Superior temporal gyrus (tissue), 1 donor: ENCODE measurements around the gene IFNL2.
"Not testable (repeated sequence)": the region's sequence is repeated elsewhere in the genome, so short reads cannot be mapped to it uniquely, and the experiment has no call there.

Experiments used
- DNase-seq: peaks from one replicate; pipeline ENCODE4 v3.0.0-alpha.2; 2016; ENCODE audit errors: extremely low spot score

Gene IFNL2

DNA sequence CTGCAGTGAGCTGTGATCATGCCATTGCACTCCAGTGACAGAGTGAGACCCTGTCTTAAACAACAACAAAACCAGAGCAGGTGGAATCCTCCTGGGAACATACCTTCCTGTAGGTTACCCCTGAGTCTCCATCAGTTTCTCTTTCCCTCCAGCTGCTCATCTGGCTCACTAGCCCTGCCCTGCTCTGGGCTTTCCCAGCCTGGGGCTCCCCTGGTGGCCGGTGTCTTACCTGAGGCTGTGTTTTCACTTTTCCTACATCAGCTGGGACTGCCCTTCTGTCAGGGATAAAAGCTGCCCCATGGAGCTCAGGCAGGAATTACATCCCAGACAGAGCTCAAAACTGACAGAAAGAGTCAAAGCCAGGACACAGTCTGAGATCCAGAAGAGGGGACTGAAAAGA is at the start of gene IFNL2:
Gene IFNL2 (plus strand): TSS at position 312 of the 400 bp plus-strand sequence. CDS start 173 bp downstream, outside the sequence.
- not testable (repeated sequence) for DNase-seq

DNA sequence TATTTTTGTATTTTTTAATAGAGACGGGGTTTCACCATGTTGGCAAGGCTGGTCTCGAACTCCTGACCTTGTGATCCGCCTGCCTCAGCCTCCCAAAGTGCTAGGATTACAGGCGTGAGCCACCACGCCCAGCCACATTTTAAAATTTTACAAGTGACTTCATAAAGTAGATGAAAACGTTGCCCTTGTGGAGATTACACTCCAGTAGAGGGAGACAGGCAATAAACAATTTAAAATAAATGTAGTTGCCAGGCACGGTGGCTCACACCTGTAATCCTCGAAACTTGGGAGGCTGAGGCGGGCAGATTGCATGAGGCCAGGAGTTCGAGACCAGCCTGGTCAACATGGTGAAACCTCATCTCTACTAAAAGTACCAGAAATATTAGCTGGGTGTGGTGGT is 49.1 kb upstream of the IFNL2 start:
- DNase-seq: not testable (repeated sequence)

DNA sequence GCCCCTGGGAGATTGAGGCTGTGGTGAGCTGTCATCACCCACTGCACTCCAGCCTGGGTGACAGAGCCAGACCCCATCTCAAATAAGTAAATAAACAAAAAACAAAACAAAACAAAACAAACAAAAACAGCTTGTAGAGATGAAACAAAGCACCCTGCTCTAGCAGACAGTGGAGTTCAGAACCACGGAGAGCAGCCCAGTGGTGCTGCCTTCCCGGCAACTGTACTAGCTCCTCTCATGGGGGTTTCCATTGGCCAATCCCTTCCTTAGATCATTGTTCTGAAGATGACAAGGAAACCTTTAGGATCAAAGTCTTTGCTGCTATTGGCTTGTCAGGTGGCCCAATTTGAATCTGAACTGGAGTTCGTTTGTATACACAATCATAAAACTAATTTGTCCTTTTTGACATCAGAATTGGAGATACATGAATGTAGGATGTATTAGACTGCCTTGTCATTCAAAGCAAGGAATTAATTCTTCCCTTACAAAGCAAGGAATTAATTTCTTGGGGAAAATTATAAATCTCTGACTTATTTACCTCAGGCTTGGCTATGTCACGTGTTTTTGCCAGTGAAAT is 44.4 kb upstream of the IFNL2 start:
- no peak for DNase-seq

DNA sequence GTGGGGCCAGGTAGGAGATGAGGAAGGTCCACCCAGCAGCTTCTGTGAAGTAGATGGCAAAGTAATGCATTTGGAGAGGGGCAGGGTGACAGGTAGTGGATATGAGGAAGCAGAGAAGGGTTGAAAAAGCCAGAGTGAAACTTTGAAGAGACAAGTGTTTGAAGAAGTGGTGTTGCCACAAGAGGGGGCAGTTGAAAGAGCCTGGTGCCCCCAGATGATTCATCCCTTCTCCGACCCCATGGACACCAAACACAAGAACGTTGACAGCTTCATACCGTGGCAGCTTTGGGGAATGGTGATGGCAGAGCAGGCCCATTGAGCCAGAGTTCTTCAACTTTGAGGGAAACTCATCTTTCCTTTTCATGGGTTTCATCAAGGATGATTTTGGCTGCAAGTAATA is 43.3 kb upstream of the IFNL2 start:
- DNase-seq: no peak

DNA sequence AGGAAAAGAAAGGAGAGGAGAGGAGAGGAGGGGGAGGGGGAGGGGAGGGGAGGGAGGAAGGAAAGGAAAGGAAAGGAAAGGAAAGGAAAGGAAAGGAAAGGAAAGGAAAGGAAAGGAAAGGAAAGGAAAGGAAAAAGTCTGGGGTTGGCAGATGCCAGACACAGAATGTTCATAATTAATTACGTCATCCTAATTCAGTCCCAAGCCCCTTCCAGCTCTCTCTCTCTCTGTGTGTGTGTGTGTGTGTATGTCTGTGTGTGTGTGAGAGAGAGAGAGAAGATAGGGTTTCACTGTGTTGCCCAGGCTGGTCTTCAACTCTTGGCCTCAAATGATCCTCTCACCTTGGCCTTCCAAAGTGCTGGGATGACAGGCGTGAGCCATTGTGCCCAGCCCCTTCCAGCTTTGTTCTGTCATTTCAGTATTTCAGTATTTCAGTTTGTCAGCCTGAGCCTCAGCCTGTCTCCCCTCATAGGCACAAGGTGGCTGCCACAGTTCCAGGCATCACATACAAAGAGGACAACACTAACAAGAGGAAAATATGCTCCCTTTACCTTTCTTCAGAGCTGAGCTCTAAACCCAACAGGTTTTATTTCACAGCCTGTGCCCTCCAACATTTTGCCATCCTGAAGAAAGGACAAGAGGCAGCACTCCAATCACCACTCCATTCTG is 38.0 kb upstream of the IFNL2 start:
- no peak for DNase-seq

DNA sequence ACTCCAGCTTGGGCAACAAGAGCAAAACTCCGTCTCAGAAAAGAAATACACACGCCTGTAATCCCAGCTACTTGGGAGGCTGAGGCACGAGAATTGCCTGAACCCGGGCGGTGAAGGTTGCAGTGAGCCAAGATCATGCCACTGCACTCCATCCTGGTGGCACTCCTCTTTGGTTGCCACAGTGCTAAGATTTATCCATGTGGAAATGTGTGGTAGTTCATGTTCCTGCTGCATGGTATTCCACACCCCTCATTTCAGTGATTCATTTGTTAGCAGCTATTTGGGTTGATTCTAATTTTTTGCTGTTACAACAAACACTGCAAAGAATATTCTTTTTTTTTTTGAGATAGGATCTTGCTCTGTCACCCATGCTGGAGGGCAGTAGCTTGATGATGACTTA is 35.5 kb upstream of the IFNL2 start:
- no peak for DNase-seq

DNA sequence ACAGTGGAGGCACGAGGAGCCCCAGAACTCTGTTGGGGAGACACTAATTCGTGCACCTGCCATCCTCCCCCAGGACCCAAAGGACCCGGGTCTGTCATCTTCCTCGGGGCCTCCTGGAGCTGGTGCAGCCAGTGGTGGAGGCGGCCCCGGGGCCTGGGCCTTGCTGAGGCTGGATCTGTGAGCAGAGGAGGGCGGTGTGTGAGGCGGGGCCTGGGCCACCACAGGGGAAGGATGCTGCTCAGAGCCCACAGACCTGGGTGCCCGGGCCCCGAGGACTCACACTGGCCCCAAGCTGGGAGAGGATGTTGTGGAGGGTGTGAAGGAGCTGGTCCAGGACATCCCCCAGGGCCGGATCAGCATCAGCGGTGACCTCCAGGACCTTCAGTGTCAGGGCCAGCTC is 31.7 kb upstream of the IFNL2 start:
- DNase-seq: no peak

DNA sequence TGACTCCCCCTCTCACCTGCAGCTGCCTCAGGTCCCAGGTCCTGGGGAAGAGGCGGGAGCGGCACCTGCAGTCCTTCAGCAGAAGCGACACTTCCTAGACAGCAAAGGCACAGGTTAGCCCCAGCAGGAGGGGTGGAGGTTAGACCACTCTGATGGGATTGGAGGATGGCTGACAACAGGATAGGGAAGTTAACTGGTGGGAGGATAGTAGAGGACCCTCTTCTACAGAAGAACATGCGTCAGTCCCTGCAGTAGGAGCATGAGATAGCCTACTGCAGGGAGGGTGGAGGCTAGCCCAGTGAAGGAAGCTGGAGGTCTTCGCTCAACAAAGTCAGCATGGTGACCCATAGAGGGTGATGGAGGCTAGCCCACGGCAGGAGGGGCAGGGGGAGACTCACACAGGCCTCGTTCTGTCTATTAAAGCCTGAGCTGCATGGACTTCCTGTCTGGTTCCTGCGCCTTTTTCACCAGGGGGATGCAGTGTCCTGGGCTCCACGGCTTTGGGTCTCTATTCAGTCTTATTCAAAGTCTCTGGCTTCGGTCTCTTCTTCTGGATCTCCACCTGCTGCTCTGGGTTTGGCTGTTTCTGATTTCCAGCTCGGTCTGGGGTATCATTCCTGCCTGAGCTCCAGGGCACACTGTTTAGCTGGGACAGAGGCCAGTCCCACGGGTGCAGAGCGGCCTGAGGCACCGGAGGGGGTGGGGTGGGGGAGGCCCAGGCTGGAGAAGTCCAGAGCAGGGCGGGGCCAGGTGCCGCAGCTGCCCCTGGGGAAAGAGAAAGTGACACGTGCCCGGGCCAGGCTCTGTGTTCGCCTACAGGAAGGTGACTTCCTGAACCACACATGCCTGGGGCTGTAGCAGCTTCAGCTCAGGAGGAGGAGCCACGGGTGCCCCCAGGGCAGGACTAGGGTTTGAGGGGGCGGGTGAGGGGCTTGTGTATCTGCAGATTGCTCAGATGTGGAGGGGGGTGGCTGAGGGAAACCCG is 30.7 kb upstream of the IFNL2 start:
- DNase-seq: no peak

DNA sequence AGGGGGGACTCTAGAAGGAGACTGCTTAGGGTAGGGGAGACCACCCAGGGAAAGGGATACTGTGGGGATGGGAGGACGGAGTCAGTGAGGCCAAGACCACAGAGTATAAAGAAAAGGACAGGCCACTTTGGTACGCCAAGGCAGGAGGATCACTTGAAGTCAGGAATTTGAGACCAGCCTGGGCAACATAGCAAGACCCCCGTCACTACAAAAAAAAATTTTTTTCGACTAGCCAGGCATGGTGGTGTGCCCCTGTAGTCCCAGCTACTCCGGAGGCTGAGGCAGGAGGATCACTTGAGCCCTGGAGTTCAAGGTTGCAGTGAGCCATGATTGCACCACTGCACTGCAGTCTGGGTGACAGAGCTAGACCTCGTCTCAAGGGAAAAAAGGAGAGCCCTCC is 30.0 kb upstream of the IFNL2 start:
- no peak for DNase-seq

DNA sequence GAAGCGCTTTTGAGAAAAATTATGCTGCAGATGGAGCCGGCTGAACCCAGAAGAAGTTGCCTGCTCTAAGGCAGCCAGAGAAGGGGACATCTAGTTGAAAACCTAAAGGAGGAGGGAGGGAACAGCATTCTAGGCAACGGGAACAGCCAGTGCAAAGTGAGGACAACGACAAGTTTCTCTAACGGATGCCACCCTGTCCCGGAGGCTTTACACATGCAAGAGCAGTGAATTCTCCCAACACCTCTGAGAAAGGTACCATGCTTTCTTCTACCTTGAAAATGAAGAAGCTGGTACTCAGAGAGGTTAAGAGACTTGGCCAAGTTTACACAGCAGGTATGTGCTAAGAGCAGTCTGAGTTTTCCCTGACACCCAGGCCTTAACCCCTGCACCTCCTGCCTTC is 29.3 kb upstream of the IFNL2 start:
- DNase-seq: no peak

DNA sequence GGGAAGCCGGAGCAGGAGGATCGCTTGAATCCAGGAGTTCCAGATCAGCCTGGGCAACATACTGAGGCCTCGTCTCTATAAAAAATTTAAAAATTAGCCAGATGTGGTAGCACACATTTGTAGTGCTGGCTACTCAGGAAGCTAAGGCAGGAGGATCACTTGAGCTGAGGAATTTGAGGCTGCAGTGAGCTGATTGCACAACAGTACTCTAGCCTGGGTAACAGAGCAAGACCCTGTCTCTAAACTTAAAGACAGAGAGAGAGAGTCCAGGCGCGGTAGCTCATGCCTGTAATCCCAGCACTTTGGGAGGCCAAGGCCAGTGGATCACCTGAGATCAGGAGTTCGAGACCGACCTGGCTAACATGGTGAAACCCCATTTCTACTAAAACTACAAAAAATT is 27.8 kb upstream of the IFNL2 start:
- DNase-seq: no peak

DNA sequence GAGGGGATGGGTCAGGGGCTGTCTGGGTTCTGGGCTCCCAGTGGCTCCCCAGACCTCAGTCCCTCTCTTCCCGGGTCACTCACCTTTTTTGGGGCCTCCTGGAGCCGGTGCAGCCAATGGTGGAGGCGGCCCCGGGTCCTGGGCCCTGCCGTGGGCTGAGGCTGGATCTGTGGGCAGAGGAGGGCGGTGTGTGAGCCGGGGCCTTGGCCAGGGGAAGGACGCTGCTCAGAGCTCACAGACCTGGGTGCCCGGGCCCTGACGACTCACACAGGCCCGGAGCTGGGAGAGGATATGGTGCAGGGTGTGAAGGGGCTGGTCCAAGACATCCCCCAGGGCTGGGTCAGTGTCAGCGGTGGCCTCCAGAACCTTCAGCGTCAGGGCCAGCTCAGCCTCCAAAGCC is 24.5 kb upstream of the IFNL2 start:
- DNase-seq: not testable (repeated sequence)

DNA sequence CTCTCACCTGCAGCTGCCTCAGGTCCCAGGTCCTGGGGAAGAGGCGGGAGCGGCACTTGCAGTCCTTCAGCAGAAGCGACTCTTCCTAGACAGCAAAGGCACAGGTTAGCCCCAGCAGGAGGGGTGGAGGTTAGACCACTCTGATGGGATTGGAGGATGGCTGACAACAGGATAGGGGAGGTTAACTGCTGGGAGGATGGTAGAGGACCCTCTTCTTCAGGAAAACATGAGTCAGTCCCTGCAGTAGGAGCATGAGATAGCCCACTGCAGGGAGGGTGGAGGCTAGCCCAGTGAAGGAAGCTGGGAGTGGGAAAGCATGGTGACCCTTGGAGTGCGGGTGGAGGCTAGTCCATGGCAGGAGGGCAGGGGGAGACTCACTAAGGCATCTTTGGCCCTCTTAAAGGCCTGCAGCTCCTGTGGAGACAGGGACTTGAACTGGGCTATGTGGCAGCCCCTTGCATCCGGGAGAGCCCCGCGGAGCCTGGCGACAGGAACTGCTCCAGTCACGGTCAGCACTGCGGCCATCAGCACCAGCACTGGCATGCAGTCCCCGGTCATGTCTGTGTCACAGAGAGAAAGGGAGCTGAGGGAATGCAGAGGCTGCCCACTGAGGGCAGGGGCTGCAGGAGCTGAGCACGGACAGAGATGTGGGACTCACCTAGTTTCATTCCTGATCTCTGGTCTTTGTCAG is 23.6 kb upstream of the IFNL2 start, which contains the start of gene IFNL3:
Gene IFNL3 (minus strand): TSS at position 597 of the 691 bp plus-strand sequence. CDS start 39 bp downstream, at position 558.
- DNase-seq: not testable (repeated sequence)

DNA sequence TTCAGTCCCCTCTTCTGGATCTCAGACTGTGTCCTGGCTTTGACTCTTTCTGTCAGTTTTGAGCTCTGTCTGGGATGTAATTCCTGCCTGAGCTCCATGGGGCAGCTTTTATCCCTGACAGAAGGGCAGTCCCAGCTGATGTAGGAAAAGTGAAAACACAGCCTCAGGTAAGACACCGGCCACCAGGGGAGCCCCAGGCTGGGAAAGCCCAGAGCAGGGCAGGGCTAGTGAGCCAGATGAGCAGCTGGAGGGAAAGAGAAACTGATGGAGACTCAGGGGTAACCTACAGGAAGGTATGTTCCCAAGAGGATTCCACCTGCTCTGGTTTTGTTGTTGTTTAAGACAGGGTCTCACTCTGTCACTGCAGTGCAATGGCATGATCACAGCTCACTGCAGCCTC is 23.0 kb upstream of the IFNL2 start:
- DNase-seq: not testable (repeated sequence)

DNA sequence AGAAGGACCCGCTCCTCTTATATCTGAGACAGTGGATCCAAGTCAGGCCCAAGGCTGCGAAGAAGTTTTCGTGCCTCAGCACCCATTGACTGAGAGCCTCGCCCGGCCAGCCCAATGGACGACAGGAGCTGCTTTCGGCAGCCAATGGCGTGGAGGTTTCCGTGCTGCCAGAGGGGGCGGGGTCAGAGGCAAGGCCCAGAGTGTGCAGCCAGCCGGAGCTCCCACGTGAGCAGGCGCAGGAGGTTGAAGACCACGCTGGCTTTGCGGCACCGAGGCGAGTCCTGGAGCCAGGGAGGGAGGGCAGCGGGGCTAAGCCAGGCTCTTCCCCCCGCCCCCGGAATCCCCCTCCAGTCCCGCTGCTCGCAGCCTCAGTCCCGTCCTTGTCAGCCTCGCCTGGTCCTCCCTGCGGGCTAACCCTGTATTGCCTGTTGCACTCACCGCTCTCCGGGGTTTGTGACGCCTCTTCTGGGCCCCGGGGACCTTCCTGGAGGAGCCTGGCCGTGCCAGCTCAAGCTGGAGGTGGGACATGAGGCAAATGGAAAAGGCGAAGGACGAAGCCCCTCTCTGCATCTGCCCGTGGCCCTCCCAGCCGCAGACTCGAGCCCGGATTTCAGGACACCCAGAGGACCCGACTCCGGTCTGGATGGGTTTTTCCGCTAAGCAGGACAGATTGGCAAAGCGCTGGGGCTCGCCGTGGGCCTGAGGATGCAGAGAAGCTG is 21.1 kb upstream of the IFNL2 start:
- no peak for DNase-seq

DNA sequence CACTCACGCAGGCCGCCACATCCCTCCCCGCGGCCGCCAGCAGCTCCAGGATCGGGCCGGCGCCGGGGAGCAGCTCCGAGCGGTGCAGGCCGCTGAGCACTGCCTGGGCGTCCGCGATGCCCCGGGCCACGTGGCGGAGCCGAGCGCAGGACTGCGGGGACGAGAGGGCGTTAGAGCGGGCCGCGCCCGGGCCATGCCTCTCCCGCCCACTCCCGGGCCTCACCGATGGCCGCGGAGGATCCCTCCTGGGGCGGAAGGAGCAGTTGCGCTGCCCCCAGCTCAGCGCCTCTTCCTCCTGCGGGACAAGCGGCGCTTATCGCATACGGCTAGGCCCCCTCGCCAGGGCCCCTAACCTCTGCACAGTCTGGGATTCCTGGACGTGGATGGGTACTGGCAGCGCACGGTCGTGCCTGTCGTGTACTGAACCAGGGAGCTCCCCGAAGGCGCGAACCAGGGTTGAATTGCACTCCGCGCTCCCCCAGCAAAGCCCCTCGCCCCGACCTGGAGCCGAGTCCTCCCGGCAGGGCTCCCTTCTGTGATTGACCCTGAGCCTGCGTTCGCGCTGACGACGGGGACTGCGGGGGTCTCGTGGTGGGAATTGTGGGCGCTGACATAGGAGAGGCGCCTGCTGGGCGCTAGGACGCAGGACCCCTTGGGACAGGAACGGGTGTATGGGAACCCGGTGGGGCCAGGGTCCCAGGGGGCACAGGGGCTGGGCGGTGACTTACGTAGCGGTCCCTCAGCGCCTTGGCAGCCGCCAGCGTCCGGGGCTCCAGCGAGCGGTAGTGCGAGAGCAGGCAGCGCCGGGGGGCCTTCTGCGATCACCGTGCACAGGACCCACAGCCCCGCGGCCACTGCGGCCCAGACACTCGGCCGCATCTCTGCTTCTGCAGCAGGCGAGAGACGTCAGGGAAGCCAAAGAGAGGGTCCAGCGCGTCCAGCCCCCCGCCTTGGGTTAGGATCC is 20.2 kb upstream of the IFNL2 start:
- DNase-seq: no peak

DNA sequence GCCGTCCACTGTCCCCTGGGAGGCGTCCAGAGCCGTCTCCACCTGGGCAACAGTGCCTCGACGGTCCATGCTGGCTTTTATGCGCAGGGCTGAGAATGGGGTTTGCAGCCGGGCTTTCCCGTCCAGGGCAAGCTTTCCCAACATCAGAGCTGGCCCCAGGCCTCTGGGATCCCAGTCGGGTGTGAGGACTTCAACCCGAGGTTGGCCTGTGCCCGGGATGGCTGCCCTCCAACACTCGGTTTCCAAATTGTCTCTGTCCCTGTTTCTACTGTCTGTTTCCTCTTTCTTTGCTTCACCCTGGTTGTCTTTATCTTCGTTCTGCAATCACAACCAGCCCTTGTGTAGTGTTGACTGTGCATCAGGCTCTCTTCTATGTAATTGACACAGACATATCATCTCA is 19.4 kb upstream of the IFNL2 start, which contains the start of gene IFNL4:
Gene IFNL4 (minus strand): TSS at position 51 of the 400 bp plus-strand sequence.
- DNase-seq: no peak

DNA sequence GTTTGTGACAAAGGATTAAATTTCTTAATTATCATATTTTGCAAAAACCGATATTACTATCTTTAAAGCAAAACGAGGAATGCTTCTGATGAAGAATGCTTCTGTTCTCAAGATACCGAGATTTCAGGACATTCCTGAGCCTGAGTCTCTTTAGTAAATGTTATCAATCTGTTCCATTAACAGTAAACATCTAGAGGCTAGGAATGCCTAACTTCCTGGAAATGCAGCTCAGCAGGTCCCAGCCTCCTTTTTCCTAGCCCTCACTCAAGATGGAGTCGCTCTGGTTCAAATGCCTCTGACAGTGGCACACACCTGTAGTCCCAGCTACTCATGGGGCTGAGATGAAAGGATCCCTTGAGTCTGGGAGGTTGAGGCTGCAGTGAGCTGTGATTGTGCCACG is 17.1 kb upstream of the IFNL2 start:
- DNase-seq: no peak

DNA sequence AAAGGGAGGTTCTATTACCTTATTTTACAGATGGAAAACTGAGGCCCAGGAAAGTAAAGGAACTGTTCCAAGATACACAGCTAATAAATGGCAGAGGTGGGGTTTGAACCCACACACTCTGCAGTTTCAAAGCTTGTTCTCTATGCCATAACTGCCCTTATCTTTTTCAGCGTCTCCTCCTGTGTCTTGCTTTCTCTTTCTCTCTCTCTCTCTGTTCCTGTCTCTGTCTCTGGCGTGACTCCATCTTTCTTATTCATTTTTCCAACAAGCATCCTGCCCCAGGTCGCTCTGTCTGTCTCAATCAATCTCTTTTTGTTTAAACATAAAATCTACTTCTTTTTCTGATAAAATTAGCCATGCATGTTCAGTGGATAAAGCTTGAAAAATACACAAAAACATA is 16.4 kb upstream of the IFNL2 start:
- no peak for DNase-seq

DNA sequence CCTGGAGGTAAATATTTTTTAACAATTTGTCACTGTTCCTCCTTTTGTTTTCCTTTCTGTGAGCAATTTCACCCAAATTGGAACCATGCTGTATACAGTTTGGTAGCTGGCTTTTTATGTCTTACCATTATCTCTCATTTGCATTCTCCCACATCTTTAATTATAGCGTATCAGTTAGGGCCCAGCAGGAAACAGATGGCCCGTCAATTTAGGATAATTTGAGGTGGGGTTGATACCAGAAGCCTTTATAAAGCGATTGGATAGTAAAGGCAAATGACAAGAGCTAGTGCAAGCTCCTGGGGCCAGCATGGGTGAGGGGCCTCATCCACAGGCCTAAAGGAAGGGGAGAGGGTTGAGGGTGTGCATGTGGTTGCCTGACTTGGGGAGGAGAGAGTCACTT is 15.7 kb upstream of the IFNL2 start:
- no peak for DNase-seq
